ENCODE measurements around the gene HCN1.

HCN1 gene

GRCh38 chr5:45295231-45295630 is 400.9 kb downstream of the HCN1 start:
- TF ChIP-seq CTCF (IDR thresholded peaks at IDR 0.05; ENCODE audit: low read depth, low read length), result no peak
- no peak for DNase-seq (ENCODE audit: low read depth, low spot score)
- H3K4me3 ChIP-seq (ENCODE audit: low read depth, low read length), result no peak overlapping the region
- in situ Hi-C loops (cut with HindIII; ENCODE audit: low sequenced_read_pairs), result no loop called here

GRCh38 chr5:45288746-45289145 is 407.4 kb downstream of the HCN1 start:
- TF ChIP-seq CTCF (IDR thresholded peaks at IDR 0.05; ENCODE audit: low read depth, low read length), result no peak
- in situ Hi-C loops (cut with HindIII; ENCODE audit: low sequenced_read_pairs), result no loop called here
- no peak for DNase-seq (ENCODE audit: low read depth, low spot score)
- H3K4me3 ChIP-seq (ENCODE audit: low read depth, low read length), result no peak overlapping the region

- no peak for DNase-seq (ENCODE audit: low read depth, low spot score)
- TF ChIP-seq CTCF (IDR thresholded peaks at IDR 0.05; ENCODE audit: low read depth, low read length), result no peak
- no peak overlapping the region for H3K4me3 ChIP-seq (ENCODE audit: low read depth, low read length)
- in situ Hi-C loops (cut with HindIII; ENCODE audit: low sequenced_read_pairs), result no loop called here
Observed at GRCh38 chr5:45284436-45284835, 411.7 kb downstream of the HCN1 start.

GRCh38 chr5:45281081-45281480 is 415.1 kb downstream of the HCN1 start:
- DNase-seq (ENCODE audit: low read depth, low spot score), result no peak
- TF ChIP-seq CTCF (IDR thresholded peaks at IDR 0.05; ENCODE audit: low read depth, low read length), result no peak
- H3K4me3 ChIP-seq (ENCODE audit: low read depth, low read length), result no peak overlapping the region
- in situ Hi-C loops (cut with HindIII; ENCODE audit: low sequenced_read_pairs), result no loop called here

- no peak for TF ChIP-seq CTCF (IDR thresholded peaks at IDR 0.05; ENCODE audit: low read depth, low read length)
- no peak overlapping the region for H3K4me3 ChIP-seq (ENCODE audit: low read depth, low read length)
- in situ Hi-C loops (cut with HindIII; ENCODE audit: low sequenced_read_pairs), result no loop called here
- DNase-seq (ENCODE audit: low read depth, low spot score), result no peak
Observed at GRCh38 chr5:45279109-45279508, 417.1 kb downstream of the HCN1 start.

- no peak for DNase-seq (ENCODE audit: low read depth, low spot score)
- in situ Hi-C loops (cut with HindIII; ENCODE audit: low sequenced_read_pairs), result no loop called here
- H3K4me3 ChIP-seq (ENCODE audit: low read depth, low read length), result no peak overlapping the region
- no peak for TF ChIP-seq CTCF (IDR thresholded peaks at IDR 0.05; ENCODE audit: low read depth, low read length)
Observed at GRCh38 chr5:45277860-45278259, 418.3 kb downstream of the HCN1 start.

- in situ Hi-C loops (cut with HindIII; ENCODE audit: low sequenced_read_pairs), result no loop called here
- DNase-seq (ENCODE audit: low read depth, low spot score), result no peak
- H3K4me3 ChIP-seq (ENCODE audit: low read depth, low read length), result no peak overlapping the region
- no peak for TF ChIP-seq CTCF (IDR thresholded peaks at IDR 0.05; ENCODE audit: low read depth, low read length)
Observed at GRCh38 chr5:45274241-45274640, 421.9 kb downstream of the HCN1 start.
